Small intestine (tissue), 7 donors: ENCODE data around the gene FBXL4. TPM values are rescaled to one million over a fixed set of nuclear protein-coding genes. Genes with fewer than 3 reads are reported as not detected.

Experiments
- DNase-seq, 2 donors: peaks; one replicate each; pipeline versions ENCODE4 v3.0.0 to v3.0.0-alpha.2; 2013
- FAIRE-seq: peaks from 2 replicates; lab custom pipeline; 2012; peaks lifted over from hg19 to GRCh38; lab: Jason Lieb, UNC
- H3K27ac ChIP-seq, 3 donors: one replicate each; pipeline ENCODE4 v1.5.1; 2013; ENCODE audit warnings: low read length in 2 of 3, mild to moderate bottlenecking in 2 of 3, control low read depth in 1 of 3, inconsistent platforms in 1 of 3, low read depth in 1 of 3, moderate library complexity in 1 of 3
- H3K27me3 ChIP-seq, 3 donors: one replicate each; pipeline ENCODE4 v1.6.1; 2013; ENCODE audit warnings: low read length in 3 of 3, inconsistent platforms in 1 of 3; ENCODE audit not compliant: control insufficient read depth in 3 of 3, insufficient read depth in 3 of 3
- H3K36me3 ChIP-seq, 3 donors: one replicate each; pipeline ENCODE4 v1.6.1; 2013; ENCODE audit warnings: low read length in 3 of 3, inconsistent platforms in 1 of 3, low read depth in 1 of 3, mild to moderate bottlenecking in 1 of 3, moderate library complexity in 1 of 3; ENCODE audit not compliant: control insufficient read depth in 3 of 3, insufficient read depth in 2 of 3
- H3K4me1 ChIP-seq, 3 donors: one replicate each; pipeline ENCODE4 v1.6.1; 2013; ENCODE audit warnings: low read length in 2 of 3, inconsistent platforms in 1 of 3, low read depth in 1 of 3, mild to moderate bottlenecking in 1 of 3, moderate library complexity in 1 of 3; ENCODE audit not compliant: control insufficient read depth in 3 of 3, insufficient read depth in 2 of 3
- H3K4me3 ChIP-seq, 3 donors: one replicate each; pipeline ENCODE4 v1.5.1; 2013; ENCODE audit warnings: low read length in 3 of 3, control low read depth in 1 of 3, inconsistent platforms in 1 of 3, low read depth in 1 of 3, mild to moderate bottlenecking in 1 of 3, moderate library complexity in 1 of 3
- H3K9me3 ChIP-seq, 2 donors: one replicate each; pipeline ENCODE4 v1.6.1; 2013; ENCODE audit warnings: low read depth in 1 of 2, low read length in 1 of 2; ENCODE audit not compliant: control insufficient read depth in 2 of 2, insufficient read depth in 1 of 2
- WGBS, 3 donors: extraction: QIAGEN DNeasy Blood & Tissue Kit; methylation state at CpG; one replicate each; pipeline ENCODE4 v1.1.7; 2013; 5-methylcytosine and 5-hydroxymethylcytosine counted together
- polyA plus RNA-seq, 4 donors: library from polyadenylated mRNA; stranded (reverse) in 3 of 4; unstranded in 1 of 4; fragments of 200-250 nt in 3 of 4; fragments of 120-200 nt in 1 of 4; gene quantifications; one replicate each; pipeline versions ENCODE4 v1.2.1 to v1.2.3, GENCODE V29; 2013
- donor health status: healthy with polysubstance abuse.
- donor health status: control.
- donor health status: control.
- donor health status: Bipolar disorder and iron deficiency.
- donor health status: healthy.

The FBXL4 gene
- polyA plus RNA-seq, 4 donors: 3.1 to 17.4 (median 4.6) TPM

DNA sequence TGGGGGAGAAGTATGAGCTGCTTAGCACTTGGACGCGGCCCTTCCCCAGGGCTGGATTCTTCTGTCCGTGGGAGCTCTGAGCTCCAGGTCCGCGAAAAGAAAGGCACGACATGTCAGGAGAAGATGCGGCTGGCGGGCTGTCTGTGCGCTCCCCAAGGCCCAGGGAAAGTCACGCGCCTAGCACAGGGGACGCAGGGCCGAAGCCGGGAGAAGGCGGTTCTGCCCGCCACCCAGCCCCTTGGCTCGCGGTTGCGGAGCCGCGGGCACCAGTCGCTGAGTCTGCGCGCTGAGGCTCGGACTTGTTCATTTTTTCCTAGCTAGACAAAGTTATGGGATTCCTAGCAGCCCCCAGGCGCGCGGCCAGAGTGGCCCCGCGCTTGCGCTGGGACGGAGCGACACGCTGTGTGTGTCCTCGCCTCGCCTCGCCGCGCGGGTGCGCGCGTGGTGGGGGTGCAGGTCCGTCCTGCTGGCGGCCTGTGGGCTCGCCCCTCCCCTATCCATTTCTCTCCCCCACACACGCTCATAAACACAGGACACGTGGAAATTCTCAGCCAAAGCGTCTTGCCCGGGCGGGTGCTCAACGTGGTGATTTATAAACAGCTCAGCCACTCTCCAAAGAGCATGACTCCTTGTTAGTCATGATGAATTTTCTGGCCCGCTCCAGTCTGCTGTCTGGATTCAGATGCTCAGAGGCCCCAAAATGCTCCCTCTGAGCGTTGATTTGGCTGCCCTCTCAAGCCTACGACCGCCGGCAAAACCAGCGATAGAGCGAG, 115.3 kb downstream of the FBXL4 start:
- Histone ChIP-seq H3K27ac (no peak overlapping the region), H3K27me3 (peaks cover 15 to 97% (median 54%) of the 10 kb centered on the region in 3 donors), H3K4me3 (no peak overlapping the region), H3K9me3 (no peaks in the 10 kb centered on the region), H3K36me3 (no peaks in the 10 kb centered on the region), H3K4me1 (peaks cover 0 to 32% (median 3%) of the 10 kb centered on the region in 3 donors)
- WGBS, 3 donors: 2 to 3% (median 3%) methylated on average over 57 to 59 of the region's 59 CpGs
- FAIRE-seq (no peak), DNase-seq (no peak)

DNA sequence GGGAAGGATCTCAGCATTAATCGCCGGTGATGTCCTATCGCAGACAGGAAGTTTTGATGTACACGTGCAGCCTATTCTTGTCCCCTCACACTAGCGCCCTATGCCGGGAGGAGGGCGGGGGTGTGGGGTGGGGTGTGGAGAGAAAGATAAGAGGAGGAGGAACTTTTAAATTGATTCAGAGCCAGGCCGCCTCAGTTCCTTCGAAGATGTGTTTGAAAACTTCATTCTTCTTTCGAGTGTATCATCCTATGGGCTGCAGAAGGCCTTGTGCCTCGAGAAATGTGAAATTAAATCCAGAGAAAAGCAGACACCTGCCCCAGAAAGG, 115.8 kb downstream of the FBXL4 start:
- Histone ChIP-seq H3K9me3 (no peaks in the 10 kb centered on the region), H3K27ac (no peak overlapping the region), H3K4me3 (no peak overlapping the region), H3K36me3 (no peaks in the 10 kb centered on the region), H3K4me1 (peaks cover 0 to 32% (median 3%) of the 10 kb centered on the region in 3 donors), H3K27me3 (peaks cover 15 to 95% (median 57%) of the 10 kb centered on the region in 3 donors)
- WGBS, 3 donors: 2 to 5% (median 3%) methylated on average over 11 of the region's 11 CpGs
- no peak for FAIRE-seq
- DNase-seq: no peak

DNA sequence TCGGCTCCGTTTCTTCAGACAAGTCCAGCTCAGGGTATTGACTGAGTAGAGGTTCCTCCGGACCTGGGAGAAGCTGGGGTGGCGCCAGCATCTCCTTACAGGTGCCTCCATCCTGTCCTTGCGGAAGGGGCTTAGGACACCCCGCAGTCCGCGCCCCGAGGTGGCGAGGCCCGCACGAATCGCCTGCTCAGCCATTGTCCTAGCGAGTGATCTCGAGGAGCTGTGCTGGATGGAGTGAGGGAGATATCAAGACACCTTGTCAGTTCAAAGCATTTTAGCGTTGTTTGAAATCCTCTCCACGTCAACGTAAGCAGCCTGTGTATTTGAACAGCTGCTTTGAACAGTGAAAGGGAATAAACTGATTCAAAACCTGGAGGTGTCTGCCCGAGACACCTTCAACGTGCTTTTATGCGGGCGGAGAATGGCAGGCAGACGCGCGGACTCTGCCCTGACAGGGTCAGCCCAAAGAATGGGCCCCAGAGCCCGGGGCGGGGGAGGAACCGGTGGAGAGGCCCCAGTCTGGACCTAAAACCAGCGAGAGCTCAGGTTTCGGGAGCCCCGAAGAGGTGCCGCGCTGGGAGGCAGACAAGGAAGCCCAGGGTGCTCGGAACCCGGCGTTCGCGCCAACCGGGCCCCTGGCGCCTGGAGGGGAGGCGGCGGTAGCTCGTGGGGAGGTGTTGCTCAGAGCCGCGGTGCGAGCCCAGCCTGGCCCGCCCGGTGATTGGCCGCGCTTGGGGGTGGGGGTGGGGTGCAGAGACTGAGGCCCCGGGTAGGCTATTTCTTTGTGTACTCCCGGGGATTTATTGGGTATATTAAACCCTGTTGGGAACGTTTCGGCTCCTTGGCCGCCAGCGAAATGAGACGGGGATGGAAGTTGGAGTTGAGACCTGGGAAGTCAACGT, 116.4 kb downstream of the FBXL4 start:
- FAIRE-seq: no peak
- no peak overlapping the region for H3K27ac ChIP-seq
- H3K27me3 ChIP-seq: peaks cover 15 to 91% (median 54%) of the 10 kb centered on the region in 3 donors
- H3K9me3 ChIP-seq: no peaks in the 10 kb centered on the region
- H3K36me3 ChIP-seq: no peaks in the 10 kb centered on the region
- no peak for DNase-seq
- WGBS, 3 donors: 3 to 4% (median 4%) methylated on average over 55 to 58 of the region's 58 CpGs
- H3K4me1 ChIP-seq: peaks cover 0 to 32% (median 3%) of the 10 kb centered on the region in 3 donors
- H3K4me3 ChIP-seq: no peak overlapping the region

DNA sequence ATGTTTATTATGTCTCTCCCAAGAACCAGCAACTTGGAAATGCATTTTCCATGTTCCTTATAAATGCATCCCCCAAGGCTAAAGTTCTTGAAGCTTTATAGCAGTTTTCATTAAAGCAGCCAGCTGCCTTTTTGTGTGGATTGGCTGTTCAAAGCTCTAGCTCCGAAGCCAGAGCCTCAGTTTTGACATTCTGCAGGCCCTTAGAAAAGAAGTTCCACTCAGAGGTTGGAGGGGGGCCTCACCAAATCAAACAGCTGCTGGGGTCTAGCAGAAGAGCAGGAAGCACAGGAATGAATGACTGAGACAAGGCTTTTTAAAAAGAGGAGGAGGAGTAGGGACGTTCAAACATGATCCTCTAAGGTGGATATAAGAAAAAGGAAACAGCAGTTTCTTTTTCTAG, 117.6 kb downstream of the FBXL4 start:
- H3K4me3 ChIP-seq: no peak overlapping the region
- H3K27ac ChIP-seq: no peak overlapping the region
- no peak for FAIRE-seq
- peaks cover 15 to 92% (median 56%) of the 10 kb centered on the region in 3 donors for H3K27me3 ChIP-seq
- H3K36me3 ChIP-seq: no peaks in the 10 kb centered on the region
- peaks cover 0 to 26% (median 3%) of the 10 kb centered on the region in 3 donors for H3K4me1 ChIP-seq
- WGBS, 3 donors: 3 to 12% (median 10%) methylated on average over 2 of the region's 2 CpGs
- no peaks in the 10 kb centered on the region for H3K9me3 ChIP-seq
- no peak for DNase-seq

DNA sequence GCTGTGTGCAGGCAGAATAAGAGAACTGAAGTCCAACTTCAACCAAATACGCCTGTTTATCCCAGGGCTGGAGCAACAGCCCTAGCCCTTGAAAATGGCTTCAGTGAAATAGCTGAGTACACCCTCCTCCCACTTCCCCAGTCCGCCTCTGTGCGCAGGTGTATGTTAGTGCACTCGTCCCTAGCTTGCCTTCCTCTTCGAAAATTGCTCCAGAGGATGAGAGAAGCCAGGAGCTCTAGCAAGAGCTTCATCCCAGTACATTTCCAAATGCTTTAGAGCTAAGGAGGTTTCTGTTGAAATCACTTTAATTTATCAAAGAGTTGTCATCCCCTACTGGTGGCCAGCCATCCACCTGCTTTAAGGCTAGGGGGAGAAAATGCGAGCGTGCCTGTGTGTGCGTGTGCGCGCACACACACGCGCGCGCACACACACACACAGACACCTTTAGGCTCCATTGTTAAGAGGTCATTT, 118.8 kb downstream of the FBXL4 start:
- Histone ChIP-seq H3K36me3 (no peaks in the 10 kb centered on the region), H3K4me3 (no peak overlapping the region), H3K27ac (no peak overlapping the region), H3K9me3 (no peaks in the 10 kb centered on the region), H3K27me3 (peaks cover 15 to 93% (median 61%) of the 10 kb centered on the region in 3 donors), H3K4me1 (peaks cover 0 to 24% (median 3%) of the 10 kb centered on the region in 3 donors)
- FAIRE-seq (no peak), DNase-seq (no peak)
- WGBS, 3 donors: 5 to 11% (median 7%) methylated on average over 14 of the region's 14 CpGs

DNA sequence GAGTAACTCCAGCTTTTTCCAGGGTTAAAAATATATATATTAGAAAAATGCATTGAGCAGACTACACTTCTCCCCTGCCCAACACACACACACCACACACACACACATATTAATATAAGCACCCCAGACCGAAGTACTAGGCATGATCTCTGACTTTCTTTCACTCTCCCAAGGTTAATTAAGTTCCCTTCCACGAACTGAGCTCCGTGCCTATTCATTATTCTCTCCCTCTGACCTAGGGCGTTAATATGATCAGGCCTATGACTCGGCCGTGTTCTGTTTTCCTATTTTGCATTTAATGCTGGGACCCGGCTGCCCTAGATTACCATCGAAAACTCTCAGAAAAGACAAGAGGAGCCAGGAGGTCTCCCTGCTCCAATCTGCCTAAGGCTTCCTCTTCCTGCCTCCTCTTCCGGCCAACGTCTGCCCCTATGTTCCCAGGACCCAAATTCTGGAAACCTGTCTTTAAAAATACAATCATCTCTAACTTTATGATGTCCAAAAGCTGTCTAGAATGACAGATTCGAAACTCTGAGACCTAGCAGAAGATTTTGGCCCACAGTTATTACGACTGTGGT, 119.4 kb downstream of the FBXL4 start:
- Histone ChIP-seq H3K27ac (no peak overlapping the region), H3K27me3 (peaks cover 15 to 93% (median 58%) of the 10 kb centered on the region in 3 donors), H3K4me3 (no peak overlapping the region), H3K36me3 (no peaks in the 10 kb centered on the region), H3K9me3 (no peaks in the 10 kb centered on the region), H3K4me1 (peaks cover 0 to 23% (median 3%) of the 10 kb centered on the region in 3 donors)
- 5 to 7% (median 6%) methylated on average over 12 of the region's 12 CpGs for WGBS, 3 donors
- DNase-seq (no peak), FAIRE-seq (no peak)

DNA sequence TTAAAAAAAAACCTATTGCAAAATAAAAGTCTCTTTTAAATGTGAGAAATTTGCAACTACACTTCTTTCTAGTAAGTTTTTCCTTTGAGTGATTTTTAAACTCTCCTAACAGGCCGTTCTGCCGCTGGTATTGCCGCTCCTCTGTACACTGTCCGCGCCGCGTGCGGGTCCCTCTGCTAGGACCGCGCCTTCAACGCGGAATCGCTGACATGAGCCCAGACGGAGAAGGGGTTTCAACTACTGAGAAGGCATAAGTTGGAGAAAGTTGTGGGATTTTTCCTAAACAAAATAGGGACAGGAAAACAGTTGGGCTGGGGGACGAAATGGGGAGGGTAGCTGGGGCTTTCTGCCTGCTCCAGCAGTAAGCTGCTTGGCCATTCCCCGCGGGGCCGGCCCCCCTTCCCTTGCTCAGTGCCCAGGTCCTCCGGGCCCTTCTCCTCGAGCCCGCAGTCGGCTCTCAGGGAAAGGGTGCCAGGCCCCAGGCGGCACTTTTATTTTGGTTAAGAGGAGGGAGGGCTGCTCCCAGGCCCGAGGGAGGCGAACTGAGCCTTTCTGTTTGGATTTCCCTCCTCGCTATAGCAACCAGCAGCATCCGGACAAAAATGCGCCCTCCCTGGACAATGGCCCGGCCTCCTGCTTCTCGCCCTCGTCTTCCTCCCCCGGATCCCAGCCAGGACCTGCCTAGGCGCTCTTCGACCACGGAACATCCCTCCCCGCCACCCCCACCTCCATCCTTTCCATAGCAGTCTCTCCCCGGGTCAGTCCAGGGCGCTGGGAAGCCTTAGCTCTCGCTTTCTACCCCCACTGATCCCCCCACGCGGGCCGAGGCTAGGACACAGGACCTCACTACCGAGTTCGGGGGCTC, 120.2 kb downstream of the FBXL4 start:
- 5 to 11% (median 7%) methylated on average over 38 to 44 of the region's 44 CpGs for WGBS, 3 donors
- H3K27me3 ChIP-seq: peaks cover 15 to 89% (median 54%) of the 10 kb centered on the region in 3 donors
- FAIRE-seq: no peak

More for the DNA sequence above, 120.2 kb downstream of the FBXL4 start:
- Histone ChIP-seq H3K36me3 (no peaks in the 10 kb centered on the region), H3K4me1 (peaks cover 0 to 16% (median 3%) of the 10 kb centered on the region in 3 donors), H3K27ac (no peak overlapping the region), H3K4me3 (no peak overlapping the region), H3K9me3 (no peaks in the 10 kb centered on the region)
- no peak for DNase-seq
